GM12872 (cell line): Measurements from ENCODE around the gene TRMT44.

Experiments used
- CTCF ChIP-seq: IDR thresholded peaks from 3 replicates; pipeline ENCODE4 v1.5.1; 2011; ENCODE audit warnings: low read depth, mild to moderate bottlenecking, low read length, moderate library complexity; ENCODE audit not compliant: insufficient read depth

Gene TRMT44

GRCh38 chr4:8495803-8496202, 55.2 kb downstream of the TRMT44 start:
- no peak for TF ChIP-seq CTCF

GRCh38 chr4:8497762-8498161, 57.2 kb downstream of the TRMT44 start:
- no peak for TF ChIP-seq CTCF

GRCh38 chr4:8500966-8501365, 60.4 kb downstream of the TRMT44 start:
- TF ChIP-seq CTCF, result no peak

GRCh38 chr4:8501781-8502180, 61.2 kb downstream of the TRMT44 start:
- no peak for TF ChIP-seq CTCF

- no peak for TF ChIP-seq CTCF
Measured at GRCh38 chr4:8502371-8502770, 61.8 kb downstream of the TRMT44 start.

GRCh38 chr4:8502836-8503585, 62.4 kb downstream of the TRMT44 start:
- no peak for TF ChIP-seq CTCF

GRCh38 chr4:8503801-8504200, 63.2 kb downstream of the TRMT44 start:
- no peak for TF ChIP-seq CTCF
